Mesodermal cell (in vitro differentiated cells): ENCODE results near the gene RNF213.

Source experiments
- H3K27ac ChIP-seq: 2 replicates; pipeline ENCODE4 v1.7.0; 2013; ENCODE audit warnings: mild to moderate bottlenecking, low read depth, low read length, moderate library complexity; ENCODE audit not compliant: severe bottlenecking
- H3K36me3 ChIP-seq: 2 replicates; pipeline ENCODE4 v1.7.1; 2013; ENCODE audit warnings: mild to moderate bottlenecking, low read length, moderate library complexity; ENCODE audit not compliant: control insufficient read depth, insufficient read depth
- H3K4me1 ChIP-seq: one replicate; pipeline ENCODE4 v1.7.1; 2013; ENCODE audit warnings: mild to moderate bottlenecking, low read length; ENCODE audit not compliant: insufficient read depth, control insufficient read depth, poor library complexity, severe bottlenecking
- H3K4me3 ChIP-seq: 2 replicates; pipeline ENCODE4 v1.7.0; 2013; ENCODE audit warnings: low read length, control low read depth, mild to moderate bottlenecking; ENCODE audit not compliant: insufficient read depth, poor library complexity, severe bottlenecking; ENCODE audit errors: extremely low read depth
- H3K9me3 ChIP-seq: 2 replicates; pipeline ENCODE4 v1.7.1; 2013; ENCODE audit warnings: mild to moderate bottlenecking, low read length, moderate library complexity; ENCODE audit not compliant: control insufficient read depth
- WGBS, 2 experiments: methylation state at CpG; one replicate each; pipeline ENCODE4 v1.1.5; 2013; ENCODE audit warnings: missing lambda C conversion rate in 2 of 2; ENCODE audit not compliant: insufficient coverage in 2 of 2; 5-methylcytosine and 5-hydroxymethylcytosine counted together

The RNF213 gene

DNA sequence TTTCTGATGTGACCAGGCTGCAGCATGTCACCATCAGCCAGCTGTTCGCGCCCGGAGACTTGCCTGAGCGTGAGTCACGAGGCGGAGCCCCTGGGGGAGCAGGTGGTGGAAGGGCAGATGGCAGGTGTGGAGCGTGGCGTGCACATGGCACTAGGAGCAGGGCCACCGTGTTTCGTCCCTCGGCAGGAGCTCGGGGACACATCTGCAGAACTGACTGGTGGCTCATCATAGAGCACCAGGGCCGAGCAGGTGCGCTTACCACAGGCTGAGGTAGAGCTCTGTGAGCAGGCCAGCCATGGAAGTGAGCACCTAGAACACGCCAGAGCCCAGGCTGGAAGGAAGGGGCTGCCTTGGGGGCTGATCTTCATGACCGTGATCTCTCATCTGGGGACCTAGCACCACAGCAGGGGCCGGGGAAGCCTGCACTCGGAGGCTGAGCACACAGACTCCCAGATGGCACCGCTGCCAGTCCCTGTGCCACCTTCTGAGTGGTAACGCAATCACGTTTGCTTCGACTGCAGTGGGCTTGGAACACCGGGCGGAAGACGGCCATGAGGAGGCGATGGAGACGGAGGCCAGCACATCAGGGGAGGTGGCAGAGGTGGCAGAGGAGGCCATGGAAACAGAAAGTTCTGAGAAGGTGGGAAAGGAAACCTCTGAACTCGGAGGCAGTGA, 92.5 kb downstream of the RNF213 start:
- Histone ChIP-seq H3K9me3 (no peaks in the 10 kb centered on the region), H3K4me1 (peaks cover 14% of the 10 kb centered on the region), H3K27ac (no peak overlapping the region), H3K4me3 (no peak overlapping the region), H3K36me3 (peaks cover 75% of the 10 kb centered on the region)
- 93 to 96% methylated on average over 27 to 28 of the region's 28 CpGs for WGBS, 2 experiments

DNA sequence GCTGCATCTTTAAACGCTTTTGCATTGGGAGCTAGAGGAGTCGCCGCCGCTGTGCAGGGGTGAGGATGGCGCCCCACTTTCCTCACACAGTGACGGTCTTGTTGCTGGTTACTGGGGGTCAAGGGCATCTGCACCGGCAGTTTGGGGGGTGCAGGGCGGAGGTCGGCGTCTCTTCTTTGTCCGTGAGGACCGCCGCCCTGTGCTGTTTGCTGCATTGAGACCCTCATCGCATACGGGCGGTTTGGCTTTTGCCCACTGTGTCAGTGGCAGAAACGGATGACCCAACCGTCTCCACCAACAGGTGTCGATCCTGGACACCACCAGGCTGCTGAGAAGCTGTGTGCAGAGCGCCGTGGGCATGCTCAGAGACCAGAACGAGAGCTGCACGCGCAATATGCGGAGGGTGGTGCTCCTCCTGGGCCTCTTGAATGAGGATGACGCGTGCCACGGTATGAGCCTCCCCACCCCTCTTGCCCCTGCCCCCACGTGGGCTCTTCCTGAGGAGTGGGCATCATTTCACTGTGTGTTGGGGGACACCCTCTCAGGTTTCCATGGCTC, 93.1 kb downstream of the RNF213 start:
- Histone ChIP-seq H3K4me3 (no peak overlapping the region), H3K4me1 (peaks cover 8% of the 10 kb centered on the region), H3K36me3 (peaks cover 72% of the 10 kb centered on the region), H3K27ac (no peak overlapping the region), H3K9me3 (no peaks in the 10 kb centered on the region)
- 93% methylated on average over 28 of the region's 29 CpGs for WGBS, 2 experiments

DNA sequence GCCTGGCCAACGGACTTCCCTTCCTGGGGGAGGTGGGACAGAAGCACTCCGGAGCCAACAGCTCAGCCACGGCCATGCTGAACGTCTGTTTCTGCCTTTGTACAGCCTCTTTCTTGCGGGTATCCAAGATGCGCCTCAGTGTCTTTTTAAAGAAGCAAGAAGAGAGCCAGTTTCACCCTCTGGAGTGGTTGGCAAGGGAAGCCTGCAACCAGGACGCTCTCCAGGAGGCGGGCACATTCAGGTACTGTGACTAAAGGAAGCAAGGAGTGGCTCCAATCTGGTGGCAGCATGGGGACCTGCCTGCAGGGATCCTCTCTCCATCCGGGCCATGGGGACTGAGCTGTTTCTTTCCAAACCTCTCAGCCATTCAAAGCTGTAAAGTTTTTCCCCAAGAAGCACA, 93.7 kb downstream of the RNF213 start:
- Histone ChIP-seq H3K9me3 (no peaks in the 10 kb centered on the region), H3K27ac (no peak overlapping the region), H3K4me3 (no peak overlapping the region), H3K4me1 (peaks cover 3% of the 10 kb centered on the region), H3K36me3 (peaks cover 76% of the 10 kb centered on the region)
- 95 to 97% methylated on average over 9 of the region's 9 CpGs for WGBS, 2 experiments

DNA sequence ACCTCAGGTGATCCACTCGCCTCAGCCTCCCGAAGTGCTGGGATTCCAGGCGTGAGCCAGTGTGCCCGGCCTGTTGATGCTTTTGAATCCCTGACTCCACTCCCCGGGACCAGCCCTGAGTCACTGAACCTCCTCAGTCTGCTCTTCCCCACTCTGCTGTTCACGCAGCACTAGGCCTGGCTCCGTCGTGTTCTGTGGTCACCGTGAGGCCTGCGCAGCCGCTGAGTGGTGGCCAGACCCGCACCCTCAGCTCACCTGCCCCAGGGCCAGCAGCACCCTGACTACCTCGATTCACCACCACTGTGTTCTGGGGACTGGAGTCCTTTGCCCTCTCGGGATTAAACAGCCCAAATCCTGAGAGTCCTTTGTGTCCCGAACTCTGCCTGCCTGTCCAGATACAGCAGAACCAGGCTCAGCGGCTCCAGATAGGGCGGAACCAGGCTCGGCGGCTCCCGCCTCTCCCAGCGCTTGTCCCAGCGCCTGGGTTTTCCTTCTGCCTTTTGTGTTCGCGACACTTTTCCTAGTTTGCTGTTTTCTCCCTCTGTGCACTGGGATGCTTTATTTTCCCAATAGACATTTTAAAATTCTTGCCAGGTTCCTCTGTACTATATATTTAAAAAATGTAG, 95.7 kb downstream of the RNF213 start:
- no peaks in the 10 kb centered on the region for H3K4me1 ChIP-seq
- H3K36me3 ChIP-seq: peaks cover 81% of the 10 kb centered on the region
- 92 to 95% methylated on average over 19 to 23 of the region's 24 CpGs for WGBS, 2 experiments
- H3K4me3 ChIP-seq: no peak overlapping the region
- H3K9me3 ChIP-seq: no peaks in the 10 kb centered on the region
- H3K27ac ChIP-seq: no peak overlapping the region

DNA sequence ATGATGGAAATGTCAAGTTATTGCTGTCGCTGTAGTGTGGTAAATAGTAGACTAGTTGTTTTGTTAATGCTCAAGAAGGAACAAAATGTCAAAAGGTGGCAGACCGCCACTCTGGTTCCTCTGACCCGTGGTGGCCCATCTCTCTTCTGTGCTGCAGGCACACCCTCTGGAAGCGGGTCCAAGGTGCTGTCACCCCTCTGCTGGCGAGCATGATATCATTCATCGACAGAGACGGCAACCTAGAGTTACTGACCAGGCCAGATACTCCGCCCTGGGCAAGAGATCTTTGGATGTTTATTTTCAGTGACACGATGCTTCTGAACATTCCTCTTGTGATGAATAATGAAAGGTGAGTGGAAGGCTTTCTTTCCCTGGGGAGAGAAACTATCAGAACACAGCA, 97.5 kb downstream of the RNF213 start:
- H3K4me3 ChIP-seq: no peak overlapping the region
- H3K27ac ChIP-seq: no peak overlapping the region
- peaks cover 78% of the 10 kb centered on the region for H3K36me3 ChIP-seq
- no peaks in the 10 kb centered on the region for H3K4me1 ChIP-seq
- H3K9me3 ChIP-seq: no peaks in the 10 kb centered on the region
- WGBS, 2 experiments: 94% methylated on average over 9 of the region's 9 CpGs

DNA sequence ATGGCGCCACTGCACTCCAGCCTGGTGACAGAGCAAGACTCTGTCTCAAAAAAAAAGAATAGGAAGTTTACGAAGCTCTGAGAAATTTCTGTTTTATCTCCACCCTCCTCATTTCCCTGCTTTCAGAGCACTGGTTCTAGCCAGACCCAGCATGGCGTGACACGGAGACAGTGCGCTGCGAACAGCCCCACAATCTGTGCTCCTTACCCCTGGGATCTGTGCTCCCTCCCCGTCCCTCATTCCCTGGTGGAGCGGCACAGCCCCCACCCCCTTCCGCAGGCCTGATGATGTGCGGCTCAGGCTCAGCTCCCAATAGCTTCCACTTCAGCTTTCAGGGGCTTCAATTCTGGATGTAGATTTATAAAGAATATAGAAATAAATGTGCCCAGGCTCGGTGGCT, 98.2 kb downstream of the RNF213 start:
- H3K9me3 ChIP-seq: no peaks in the 10 kb centered on the region
- WGBS, 2 experiments: 94 to 98% methylated on average over 6 to 8 of the region's 11 CpGs
- H3K27ac ChIP-seq: no peak overlapping the region
- peaks cover 82% of the 10 kb centered on the region for H3K36me3 ChIP-seq
- no peak overlapping the region for H3K4me3 ChIP-seq
- H3K4me1 ChIP-seq: no peaks in the 10 kb centered on the region

DNA sequence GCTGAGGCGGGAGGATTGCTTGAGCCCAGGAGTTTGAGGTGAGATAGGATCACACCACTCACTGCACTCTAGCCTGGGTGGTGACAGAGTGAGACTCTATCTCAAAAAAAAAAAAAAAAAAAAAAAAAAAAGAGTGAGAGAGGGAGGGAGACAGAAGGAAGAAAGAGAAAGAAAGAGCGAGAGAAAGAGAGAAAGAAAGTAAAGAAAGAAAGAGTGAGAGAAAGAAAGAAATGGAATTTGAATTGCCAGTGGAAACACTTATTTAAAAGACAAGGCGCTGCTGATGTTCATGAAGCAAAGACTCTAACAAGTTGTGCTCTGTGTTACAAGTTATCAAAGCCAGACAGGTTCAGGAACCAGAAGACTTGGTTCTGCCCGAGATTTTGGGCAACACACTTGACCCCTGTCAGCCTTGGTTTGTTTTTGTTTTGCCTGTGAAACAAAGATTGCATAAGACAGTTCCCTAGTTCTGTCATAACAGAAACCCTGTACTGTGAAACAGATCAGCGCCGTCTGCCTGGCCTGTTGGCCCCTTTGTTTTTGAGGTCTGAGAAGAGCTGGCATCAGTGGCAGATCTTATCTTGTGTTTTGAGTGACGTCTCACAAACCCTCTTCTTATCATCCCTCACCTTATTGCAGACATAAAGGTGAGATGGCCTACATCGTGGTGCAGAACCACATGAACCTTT, 98.9 kb downstream of the RNF213 start:
- no peaks in the 10 kb centered on the region for H3K4me1 ChIP-seq
- WGBS, 2 experiments: 93 to 96% methylated on average over 5 of the region's 8 CpGs

DNA sequence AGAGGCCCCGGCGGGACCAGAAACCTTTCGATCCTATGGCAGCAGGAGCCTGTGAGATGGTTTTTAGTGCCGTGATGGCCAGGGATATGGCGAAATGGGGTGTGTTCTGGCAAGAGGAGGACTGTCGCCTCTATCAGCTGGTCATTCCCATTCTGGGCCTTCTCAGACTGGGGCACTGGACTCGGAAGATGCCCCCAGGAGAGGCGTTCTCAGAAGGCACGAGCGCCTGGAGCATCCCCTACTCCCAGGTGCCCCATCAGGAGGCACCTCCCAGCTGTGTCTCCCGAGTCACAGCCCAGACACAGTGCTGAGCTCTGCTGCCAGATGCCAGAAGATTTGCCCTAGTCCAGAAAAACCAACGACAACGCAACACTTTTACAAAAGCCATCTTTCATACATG, 99.7 kb downstream of the RNF213 start:
- Histone ChIP-seq H3K4me3 (no peak overlapping the region), H3K27ac (no peak overlapping the region), H3K4me1 (no peaks in the 10 kb centered on the region), H3K36me3 (peaks cover 83% of the 10 kb centered on the region), H3K9me3 (no peaks in the 10 kb centered on the region)
- 96 to 99% methylated on average over 13 of the region's 13 CpGs for WGBS, 2 experiments

More for the DNA sequence above, 98.9 kb downstream of the RNF213 start:
- Histone ChIP-seq H3K9me3 (no peaks in the 10 kb centered on the region), H3K36me3 (peaks cover 81% of the 10 kb centered on the region), H3K27ac (no peak overlapping the region), H3K4me3 (no peak overlapping the region)

DNA sequence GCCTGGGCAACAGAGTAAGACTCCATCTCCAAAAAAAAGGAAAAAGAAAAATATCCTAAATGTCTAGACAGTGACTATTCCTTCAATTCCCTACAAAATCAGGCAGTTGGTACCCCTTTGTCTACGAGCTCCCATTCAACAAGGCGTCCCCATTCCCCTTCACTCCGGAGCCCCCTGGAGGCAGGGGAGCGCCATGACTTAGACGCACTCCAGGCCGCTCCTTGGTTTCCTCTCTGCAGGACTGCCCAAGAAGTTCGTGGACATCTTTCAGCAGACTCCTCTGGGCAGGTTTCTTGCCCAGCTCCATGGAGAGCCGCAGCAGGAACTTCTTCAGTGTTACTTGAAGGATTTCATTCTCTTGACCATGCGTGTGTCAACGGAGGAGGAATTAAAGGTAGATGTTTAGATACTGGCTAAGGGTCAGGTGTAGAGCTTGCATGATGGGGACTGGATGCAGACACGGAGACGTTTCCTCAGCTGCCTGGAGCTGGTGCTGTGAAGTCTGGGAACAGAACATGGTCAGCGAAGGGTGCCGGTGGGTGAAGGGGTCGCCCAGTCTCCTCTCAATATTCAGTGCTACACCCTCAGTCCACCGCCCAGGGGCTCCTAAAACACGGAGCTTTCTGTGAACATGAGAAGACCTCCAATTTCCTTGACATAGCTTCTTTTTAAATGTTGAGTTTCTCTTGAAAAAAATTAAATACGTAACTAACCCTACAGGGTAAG, 101.0 kb downstream of the RNF213 start:
- WGBS, 2 experiments: 95 to 96% methylated on average over 14 to 17 of the region's 18 CpGs
- Histone ChIP-seq H3K4me3 (no peak overlapping the region), H3K9me3 (no peaks in the 10 kb centered on the region), H3K27ac (no peak overlapping the region), H3K4me1 (no peaks in the 10 kb centered on the region), H3K36me3 (peaks cover 88% of the 10 kb centered on the region)

DNA sequence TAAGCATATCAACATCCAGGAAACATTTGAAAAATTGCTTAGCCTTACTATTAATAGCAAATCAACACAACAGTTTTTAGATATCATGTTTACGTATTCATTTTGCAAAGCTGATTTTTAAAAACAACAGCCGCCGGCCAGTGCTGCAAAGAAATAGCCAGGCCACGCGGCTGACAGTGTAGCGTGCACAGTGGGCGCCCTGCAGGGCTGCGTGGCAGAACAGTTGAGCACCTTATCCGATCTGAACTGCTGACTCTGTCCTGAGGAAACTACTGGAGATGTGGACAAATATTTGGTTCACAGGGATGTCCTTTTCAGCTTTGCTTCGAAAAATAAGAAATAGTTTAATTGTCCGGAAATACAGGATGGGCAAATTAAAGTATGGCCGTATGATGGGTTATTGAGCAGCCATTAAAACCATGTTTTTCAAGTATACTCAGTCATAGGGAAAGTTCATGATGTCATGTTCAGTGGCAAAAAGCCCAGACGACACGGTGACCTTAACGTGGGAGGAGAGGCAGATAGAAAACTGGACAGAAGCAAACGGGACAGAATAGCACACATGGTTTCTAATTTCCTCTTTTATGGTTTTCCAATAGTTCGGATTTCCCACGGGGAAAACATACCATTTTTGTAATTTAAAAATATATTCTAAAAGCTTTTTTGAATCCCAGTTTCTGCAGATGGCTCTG, 101.9 kb downstream of the RNF213 start:
- no peak overlapping the region for H3K4me3 ChIP-seq
- no peaks in the 10 kb centered on the region for H3K9me3 ChIP-seq
- no peaks in the 10 kb centered on the region for H3K4me1 ChIP-seq
- H3K36me3 ChIP-seq: peaks cover 82% of the 10 kb centered on the region
- no peak overlapping the region for H3K27ac ChIP-seq
- 94 to 97% methylated on average over 14 to 16 of the region's 18 CpGs for WGBS, 2 experiments
